Thymus (tissue), 11 donors: ENCODE data around the gene CEP41. TPM values are rescaled to one million over a fixed set of nuclear protein-coding genes. Genes with fewer than 3 reads are reported as not detected.

ENCODE experiments used
- DNase-seq, 9 donors: peaks; one replicate each; pipeline ENCODE4 v3.0.0-alpha.2; 2013; ENCODE audit warnings: low spot score in 9 of 9, low read depth in 6 of 9, missing footprints in 1 of 9
- H3K27ac ChIP-seq, 2 donors: one replicate each; pipeline ENCODE4 v1.5.1; 2013; ENCODE audit warnings: control low read depth in 1 of 2, low read depth in 1 of 2, low read length in 1 of 2, mild to moderate bottlenecking in 1 of 2, moderate library complexity in 1 of 2
- H3K27me3 ChIP-seq, 2 donors: one replicate each; pipeline ENCODE4 v1.5.1; 2013; ENCODE audit warnings: low read length in 1 of 2; ENCODE audit not compliant: control insufficient read depth in 2 of 2, insufficient read depth in 1 of 2
- H3K36me3 ChIP-seq, 2 donors: one replicate each; pipeline ENCODE4 v1.5.1; 2013; ENCODE audit warnings: low read length in 1 of 2, mild to moderate bottlenecking in 1 of 2, moderate library complexity in 1 of 2; ENCODE audit not compliant: control insufficient read depth in 2 of 2, insufficient read depth in 2 of 2
- H3K4me1 ChIP-seq, 2 donors: one replicate each; pipeline ENCODE4 v1.5.1; 2013; ENCODE audit warnings: low read length in 2 of 2; ENCODE audit not compliant: control insufficient read depth in 2 of 2, insufficient read depth in 2 of 2
- H3K4me3 ChIP-seq, 2 donors: one replicate each; pipeline ENCODE4 v1.5.1; 2013; ENCODE audit warnings: low read length in 2 of 2, control low read depth in 1 of 2, mild to moderate bottlenecking in 1 of 2
- H3K9me3 ChIP-seq, 2 donors: one replicate each; pipeline ENCODE4 v1.5.1; 2013; ENCODE audit warnings: low read length in 1 of 2, mild to moderate bottlenecking in 1 of 2; ENCODE audit not compliant: control insufficient read depth in 2 of 2, insufficient read depth in 1 of 2
- WGBS: extraction: QIAGEN DNeasy Blood & Tissue Kit; methylation state at CpG from one replicate; pipeline ENCODE4 v1.1.7; 2013; 5-methylcytosine and 5-hydroxymethylcytosine counted together
- polyA plus RNA-seq: library from polyadenylated mRNA; stranded (reverse); fragments of 200-250 nt; gene quantifications from one replicate; pipeline ENCODE4 v1.2.3, GENCODE V29; 2013
- total RNA-seq: library from RNA; stranded (reverse); fragments of 120-200 nt; gene quantifications from one replicate; pipeline ENCODE4 v1.2.4, GENCODE V29; 2013
- donor health status: healthy.

The CEP41 gene
- total and polyA plus RNA-seq, 2 donors: 11.2 to 15.7 TPM

DNA sequence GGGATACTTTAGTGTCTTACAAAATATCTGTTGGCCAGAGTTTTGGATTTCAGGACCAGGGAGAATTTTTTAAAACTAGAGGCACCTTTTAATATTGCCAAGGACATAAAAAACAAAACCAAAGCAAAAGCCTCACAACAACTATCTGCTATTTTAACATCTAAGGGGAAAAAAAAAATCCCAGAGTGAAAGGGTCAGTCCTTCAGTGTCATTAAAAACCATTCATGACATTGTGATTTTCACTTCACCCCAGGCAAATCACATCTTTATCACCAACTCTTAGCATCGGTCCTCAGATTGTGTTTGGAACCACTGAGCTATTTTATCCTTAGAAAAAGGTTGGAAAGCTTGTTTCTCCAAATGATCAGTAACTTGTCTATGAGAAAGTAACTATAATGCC lies 10.7 kb downstream of the CEP41 start:
- DNase-seq: no peak
- Histone ChIP-seq H3K4me3 (no peak overlapping the region), H3K9me3 (no peaks in the 10 kb centered on the region), H3K27me3 (no peaks in the 10 kb centered on the region), H3K4me1 (peaks cover 14 to 34% of the 10 kb centered on the region in 2 donors), H3K27ac (peak overlapping the region in 1 of 2 donors; percentile 52), H3K36me3 (peaks cover 0 to 5% of the 10 kb centered on the region in 2 donors)
- WGBS: 88% methylated on average over 1 of the region's 1 CpG

DNA sequence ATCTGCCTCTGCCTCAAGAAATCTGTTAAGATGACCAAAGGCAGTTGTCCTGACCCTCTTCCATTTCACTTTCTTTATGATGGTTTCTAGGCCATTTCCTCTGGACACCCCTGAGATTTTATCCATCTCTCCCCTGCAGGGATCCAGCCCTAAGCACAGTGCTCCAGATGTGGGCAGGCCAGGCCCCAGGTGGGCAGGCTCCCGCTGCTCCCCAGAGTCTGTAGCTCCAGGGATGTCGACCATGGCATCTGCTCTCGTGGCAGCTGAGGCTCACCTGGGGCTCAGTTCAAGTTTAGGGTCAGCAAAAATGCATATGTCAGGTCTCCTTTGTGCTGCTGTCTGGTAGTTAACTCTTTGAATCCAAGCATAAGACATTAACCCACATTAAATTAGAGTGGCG lies 11.8 kb downstream of the CEP41 start:
- Histone ChIP-seq H3K27ac (no peak overlapping the region), H3K27me3 (no peaks in the 10 kb centered on the region), H3K9me3 (no peaks in the 10 kb centered on the region), H3K4me1 (peaks cover 14 to 34% of the 10 kb centered on the region in 2 donors), H3K4me3 (no peak overlapping the region), H3K36me3 (peaks cover 0 to 5% of the 10 kb centered on the region in 2 donors)
- 94% methylated on average over 4 of the region's 4 CpGs for WGBS
- no peak for DNase-seq

DNA sequence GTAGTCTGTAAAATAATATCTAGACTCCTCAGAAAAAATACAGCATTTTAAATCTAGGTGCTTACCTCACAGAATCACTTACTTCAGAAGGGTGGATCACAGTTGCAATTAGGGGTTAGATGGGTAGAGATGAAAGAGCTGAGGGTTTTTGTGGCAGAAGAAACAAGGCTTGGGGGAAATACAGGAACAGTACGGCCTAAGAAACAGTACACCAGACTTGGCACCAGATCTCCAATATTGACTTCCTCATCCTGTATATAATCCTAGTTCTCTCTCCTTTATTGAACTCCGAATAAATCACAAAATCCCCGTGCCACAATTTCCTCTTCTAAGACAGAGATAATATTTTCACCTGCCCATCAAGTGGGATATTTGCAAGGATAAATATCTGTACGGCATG lies 14.3 kb downstream of the CEP41 start:
- Histone ChIP-seq H3K27me3 (no peaks in the 10 kb centered on the region), H3K4me1 (peaks cover 0 to 25% of the 10 kb centered on the region in 2 donors), H3K4me3 (no peak overlapping the region), H3K9me3 (no peaks in the 10 kb centered on the region), H3K27ac (no peak overlapping the region), H3K36me3 (peaks cover 0 to 6% of the 10 kb centered on the region in 2 donors)
- 36% methylated on average over 4 of the region's 4 CpGs for WGBS
- DNase-seq: peak in 1 of 9 donors; percentile 68

DNA sequence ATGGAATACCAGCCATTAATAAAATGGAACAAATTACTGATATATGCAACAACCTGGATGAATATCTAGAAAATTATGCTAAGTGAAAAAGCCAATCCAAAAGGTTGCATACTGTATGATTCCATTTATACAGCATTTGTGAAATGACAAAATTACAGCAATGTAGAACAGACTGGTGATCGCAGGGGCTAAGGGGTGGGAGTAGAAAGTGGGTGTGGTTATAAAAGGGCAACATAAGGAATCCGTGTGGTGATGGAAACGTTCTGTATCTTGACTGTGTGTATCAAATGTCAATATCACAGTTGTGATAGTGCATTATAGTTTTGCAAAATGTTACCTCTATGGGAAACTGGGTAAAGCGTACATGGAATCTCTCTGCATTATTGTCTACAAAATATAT lies 15.0 kb downstream of the CEP41 start:
- no peak overlapping the region for H3K27ac ChIP-seq
- peaks cover 0 to 11% of the 10 kb centered on the region in 2 donors for H3K36me3 ChIP-seq
- no peak overlapping the region for H3K4me3 ChIP-seq
- H3K4me1 ChIP-seq: peaks cover 0 to 19% of the 10 kb centered on the region in 2 donors
- WGBS: 94% methylated on average over 4 of the region's 4 CpGs
- H3K27me3 ChIP-seq: no peaks in the 10 kb centered on the region
- no peaks in the 10 kb centered on the region for H3K9me3 ChIP-seq
- DNase-seq: no peak

DNA sequence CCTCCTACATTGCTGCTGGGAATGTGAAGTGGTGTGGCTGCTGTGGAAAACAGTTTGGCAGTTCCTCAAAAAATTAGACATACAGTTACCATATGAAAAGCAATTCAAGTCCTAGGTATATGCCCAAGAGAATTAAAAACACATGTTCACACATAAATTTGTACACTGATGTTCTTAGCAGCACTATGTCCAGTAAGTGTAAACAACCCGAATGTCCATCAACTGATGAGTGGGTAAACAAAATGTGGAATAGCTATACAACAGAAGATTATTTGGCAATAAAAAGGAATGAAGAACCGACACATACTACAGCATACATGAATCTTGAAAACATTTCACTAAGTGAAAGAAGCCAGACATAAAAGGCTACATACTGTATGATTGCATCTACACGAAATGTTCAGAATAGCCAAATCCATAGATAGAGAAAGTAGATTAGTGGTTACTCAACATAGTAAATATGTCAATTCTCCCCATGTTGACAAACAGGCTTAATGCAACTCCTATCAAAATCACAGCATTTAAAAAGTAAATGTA lies 17.2 kb downstream of the CEP41 start:
- no peaks in the 10 kb centered on the region for H3K9me3 ChIP-seq
- WGBS: 95% methylated on average over 3 of the region's 3 CpGs
- peaks cover 0 to 11% of the 10 kb centered on the region in 2 donors for H3K36me3 ChIP-seq
- H3K4me1 ChIP-seq: peaks cover 2 to 21% of the 10 kb centered on the region in 2 donors
- H3K4me3 ChIP-seq: no peak overlapping the region
- H3K27me3 ChIP-seq: no peaks in the 10 kb centered on the region
- no peak overlapping the region for H3K27ac ChIP-seq
- DNase-seq: no peak

DNA sequence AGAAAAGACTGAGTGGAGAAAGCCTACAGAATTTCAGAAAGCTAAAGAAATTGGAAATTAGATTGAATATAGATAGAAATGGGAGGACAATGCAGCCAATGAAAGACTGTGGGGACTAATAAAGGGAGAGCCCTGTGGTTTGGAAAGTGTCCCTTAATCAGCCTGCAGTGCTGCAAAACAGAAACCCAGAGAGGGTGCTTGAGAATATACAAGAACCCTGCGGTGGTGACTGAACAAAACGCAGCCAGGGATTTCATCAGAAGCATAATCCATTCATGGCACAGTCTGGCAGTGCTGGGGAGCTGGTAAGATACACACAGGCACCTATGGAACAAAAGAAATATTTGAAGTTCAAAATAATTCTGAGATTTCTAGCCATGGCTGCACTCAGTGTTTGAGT lies 19.1 kb downstream of the CEP41 start:
- no peak for DNase-seq
- no peak overlapping the region for H3K27ac ChIP-seq
- WGBS: 89% methylated on average over 2 of the region's 2 CpGs
- no peaks in the 10 kb centered on the region for H3K27me3 ChIP-seq
- H3K4me3 ChIP-seq: no peak overlapping the region
- H3K36me3 ChIP-seq: peaks cover 0 to 5% of the 10 kb centered on the region in 2 donors
- H3K9me3 ChIP-seq: no peaks in the 10 kb centered on the region
- H3K4me1 ChIP-seq: peaks cover 17 to 39% of the 10 kb centered on the region in 2 donors

DNA sequence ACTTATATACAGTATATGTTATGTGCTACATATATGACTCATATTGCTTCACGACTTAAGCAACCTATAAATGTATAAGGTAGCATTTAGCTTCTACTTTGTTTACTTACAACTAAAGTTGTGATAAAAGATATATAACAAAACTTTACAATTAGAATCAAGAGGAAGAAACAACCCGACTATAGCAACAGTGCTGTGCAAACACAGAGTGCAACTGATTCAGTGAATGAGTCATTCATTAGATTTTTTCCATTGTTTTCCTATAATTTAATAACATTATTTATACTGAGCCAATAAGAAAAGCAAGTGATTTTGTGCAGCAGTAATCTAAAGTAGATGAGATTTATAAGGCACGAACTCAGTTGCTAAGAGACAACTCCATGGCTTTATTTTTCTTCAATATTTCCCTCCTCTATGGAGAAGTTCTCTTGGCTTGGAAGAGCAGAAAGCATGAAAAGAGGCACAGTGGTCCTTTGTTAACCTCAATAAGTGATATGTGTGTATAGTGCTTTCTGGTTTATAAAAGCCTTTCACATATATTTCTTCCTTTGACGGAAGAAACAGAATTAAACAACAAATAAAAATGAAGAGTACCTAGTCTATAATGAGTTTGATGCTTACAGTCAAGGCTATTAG lies 19.8 kb downstream of the CEP41 start:
- no peaks in the 10 kb centered on the region for H3K9me3 ChIP-seq
- no peak for DNase-seq
- H3K27me3 ChIP-seq: no peaks in the 10 kb centered on the region
- H3K4me3 ChIP-seq: no peak overlapping the region
- 97% methylated on average over 4 of the region's 4 CpGs for WGBS
- peaks cover 0 to 5% of the 10 kb centered on the region in 2 donors for H3K36me3 ChIP-seq
- H3K4me1 ChIP-seq: peaks cover 21 to 40% of the 10 kb centered on the region in 2 donors
- no peak overlapping the region for H3K27ac ChIP-seq

DNA sequence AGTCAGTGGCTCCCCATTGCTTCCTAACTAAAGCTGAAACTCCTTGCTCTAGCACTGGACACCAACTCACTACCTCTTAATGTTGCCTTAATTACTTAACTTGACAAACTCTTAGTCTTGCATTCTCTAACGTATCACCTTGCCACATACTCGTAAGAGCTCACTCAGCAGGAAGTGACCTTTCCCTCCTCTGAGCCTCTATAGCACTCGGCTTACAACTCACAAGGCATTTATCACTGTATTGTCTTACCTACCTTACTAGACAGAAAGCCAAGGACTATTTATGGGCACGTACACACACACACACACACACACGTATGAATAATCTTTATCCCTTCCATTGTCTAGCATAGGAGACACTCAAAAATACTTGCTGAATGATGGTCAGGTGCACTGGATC lies 21.2 kb downstream of the CEP41 start:
- peaks cover 0 to 5% of the 10 kb centered on the region in 2 donors for H3K36me3 ChIP-seq
- DNase-seq: peak in 1 of 9 donors; percentile 73
- no peak overlapping the region for H3K4me3 ChIP-seq
- H3K27ac ChIP-seq: peak overlapping the region; percentile 9 to 34
- no peaks in the 10 kb centered on the region for H3K9me3 ChIP-seq
- H3K27me3 ChIP-seq: no peaks in the 10 kb centered on the region
- peaks cover 28 to 49% of the 10 kb centered on the region in 2 donors for H3K4me1 ChIP-seq
- 63% methylated on average over 5 of the region's 5 CpGs for WGBS

DNA sequence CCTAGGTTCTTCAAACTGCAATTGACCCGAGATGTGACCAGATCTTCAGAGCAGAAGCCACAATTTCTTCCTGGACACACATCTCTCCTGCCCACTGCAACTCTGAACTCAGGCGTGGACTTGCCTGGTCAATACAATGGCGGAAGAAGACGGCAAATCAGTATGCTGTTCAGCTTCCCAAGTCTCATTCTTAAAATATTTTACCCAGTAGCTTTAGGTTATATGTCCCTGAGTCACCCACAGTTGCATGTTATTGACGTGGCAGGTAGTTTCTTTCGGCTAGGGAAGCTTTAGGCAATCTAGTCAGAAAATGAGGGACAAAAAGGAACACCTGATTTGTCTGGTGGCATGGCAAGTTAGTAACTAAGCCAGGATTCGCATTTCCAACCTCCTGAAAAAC lies 22.5 kb downstream of the CEP41 start:
- H3K9me3 ChIP-seq: no peaks in the 10 kb centered on the region
- no peak overlapping the region for H3K4me3 ChIP-seq
- H3K27ac ChIP-seq: peak overlapping the region; percentile 88 to 90
- H3K27me3 ChIP-seq: no peaks in the 10 kb centered on the region
- peaks cover 0 to 5% of the 10 kb centered on the region in 2 donors for H3K36me3 ChIP-seq
- peaks cover 30 to 58% of the 10 kb centered on the region in 2 donors for H3K4me1 ChIP-seq
- WGBS: 98% methylated on average over 7 of the region's 7 CpGs
- no peak for DNase-seq
